ENCODE measurements around the gene NANP. TPM values are rescaled to one million over a fixed set of nuclear protein-coding genes. Genes with fewer than 3 reads are reported as not detected.

Gene NANP
- total and polyA plus RNA-seq, 9 of the 15 experiments (the other 6 are each of a cell fraction or from before 2014, with no cell fraction given): 5.4 to 8.4 (median 6.9) TPM

GRCh38 chr20:25622450-25623224, 1.2 kb downstream of the NANP start:
- under 1% methylated on average over 15 of the region's 17 CpGs for WGBS (ENCODE audit: insufficient coverage, low coverage, missing lambda C conversion rate)
- in situ Hi-C loops (cut with MboI): no loop called here

More at GRCh38 chr20:25622450-25623224, 1.2 kb downstream of the NANP start:
- Histone ChIP-seq H3K9ac (ENCODE audit: insufficient read depth in 1 of 2, low read depth in 2 of 2, low read length in 2 of 2) (peak overlapping the region; percentile 91 to 98), H3K4me2 (ENCODE audit: insufficient read depth, low read length) (peak overlapping the region; percentile 90), H3K9me3 (replicated peaks; ENCODE audit: control insufficient read depth, insufficient read depth, low read depth, low read length) (no peaks in the 10 kb centered on the region), H3K27ac (ENCODE audit: extremely low read depth, low read depth, low read length) (peak overlapping the region; percentile 94), H3K27me3 (ENCODE audit: control insufficient read depth in 2 of 2, insufficient read depth in 2 of 2, low read length in 2 of 2) (no peaks in the 10 kb centered on the region), H4K20me1 (replicated peaks; ENCODE audit: control insufficient read depth, insufficient read depth, low read length) (no peaks in the 10 kb centered on the region), H3K4me1 (replicated peaks in 1 of 2; ENCODE audit: control insufficient read depth in 2 of 2, insufficient read depth in 2 of 2, low read length in 2 of 2) (peaks cover 8 to 21% of the 10 kb centered on the region in 2 experiments; a peak in 4 of 5 replicates), H3K4me3 (peak overlapping the region; percentile 59), H3K79me2 (ENCODE audit: control insufficient read depth, insufficient read depth, low read length) (peaks cover 76% of the 10 kb centered on the region), H2AFZ (ENCODE audit: low read depth, low read length) (peak overlapping the region; percentile 71), H3K36me3 (ENCODE audit: control insufficient read depth, insufficient read depth, low read length) (peaks cover 13% of the 10 kb centered on the region; the same call in 2 of the 3 replicates), H3K9me1 (ENCODE audit: control insufficient read depth, insufficient read depth, low read length) (no peaks in the 10 kb centered on the region)
- FAIRE-seq: no peak
- no peak for ATAC-seq
- ChIA-PET POLR2A (no interaction called here), CTCF (ENCODE audit: low intra/inter-chr PET ratio) (no interaction called here)
- TSS peak; percentile 35 for BruUV-seq (replicated peaks)
- intact Hi-C loops (cut with micrococcal nuclease): loop anchor here (5.0 kb wide), 1 partner anchor 75 kb away; the partner anchor contains the start of gene ZNF337
- no peak for DNase-seq (ENCODE audit: extremely low read depth in 1 of 4, low spot score in 3 of 4)
- peak in 1 of 3 experiments; percentile 31 for TF ChIP-seq YY1 (IDR thresholded peaks at IDR 0.05; ENCODE audit: borderline replicate concordance in 1 of 3, control insufficient read depth in 1 of 3, extremely low read depth in 1 of 3, insufficient read depth in 3 of 3, insufficient read length in 1 of 3, insufficient replicate concordance in 2 of 3, low read depth in 1 of 3, low read length in 2 of 3)
- TF ChIP-seq VEZF1 (CRISPR knock-in tag; IDR thresholded peaks at IDR 0.05): no peak
- TF ChIP-seq ZC3H4 (CRISPR knock-in tag; IDR thresholded peaks at IDR 0.05; ENCODE audit: borderline replicate concordance): 0 out of 2 replicates have a peak, but pooled peaks have one; percentile 3
- no peak for TF ChIP-seq MBD1 (CRISPR knock-in tag; IDR thresholded peaks at IDR 0.05)
- TF ChIP-seq ZEB2 (IDR thresholded peaks at IDR 0.05): no peak
- TF ChIP-seq ETS2 (tag; IDR thresholded peaks at IDR 0.05; ENCODE audit: borderline replicate concordance, poor library complexity, severe bottlenecking): no peak
